ENCODE data around the gene UBXN10. TPM values are rescaled to one million over a fixed set of nuclear protein-coding genes. Genes with fewer than 3 reads are reported as not detected.
"Not testable (repeated sequence)": the region's sequence is repeated elsewhere in the genome, so short reads cannot be mapped to it uniquely, and the experiment has no call there.

The UBXN10 gene
- total and polyA plus RNA-seq, 4 experiments from 2014 or later, result 0.06 to 0.78 (median 0.39) TPM

GRCh38 chr1:20212685-20213331, 26.9 kb downstream of the UBXN10 start:
- no peak overlapping the region for H3K27ac ChIP-seq (ENCODE audit: low read depth, low read length)
- Mint-ChIP-seq H3K27ac (peak overlapping the region in 2 of 7 donors; percentile 10 to 16), H3K9me3 (peaks cover 0 to 2% (median 0%) of the 10 kb centered on the region in 8 donors), H3K36me3 (no peaks in the 10 kb centered on the region), H3K4me1 (peaks cover 2 to 8% (median 3%) of the 10 kb centered on the region in 4 donors), H3K27me3 (peaks cover 24 to 36% of the 10 kb centered on the region in 2 donors), H3K4me3 (peak overlapping the region in 6 of 8 donors; percentile 40 to 76 (median 67))
- peaks cover 21% of the 10 kb centered on the region for H3K27me3 ChIP-seq (ENCODE audit: insufficient read depth, low read length)
- no peaks in the 10 kb centered on the region for H3K36me3 ChIP-seq (ENCODE audit: insufficient read depth, low read length)
- intact Hi-C loops (cut with micrococcal nuclease), result loop anchor here (1.0 to 5.0 kb wide), 2 partner anchors 280 to 429 kb away; no protein-coding TSS in a partner anchor
- H3K4me1 ChIP-seq (ENCODE audit: insufficient read depth, low read length), result peaks cover 9% of the 10 kb centered on the region
- POLR2A ChIA-PET (ENCODE audit: partially characterized antibody), result interaction anchor here (0.6 to 1.0 kb wide), 2 partner anchors 25 to 272 kb away, joined by 3 to 5 read pairs; no protein-coding TSS in a partner anchor
- peak; percentile 50 to 64 (median 52) for DNase-seq
- no peaks in the 10 kb centered on the region for H3K9me3 ChIP-seq (ENCODE audit: control insufficient read depth in 1 of 2, low read length in 2 of 2)
- CTCF ChIA-PET (ENCODE audit: partially characterized antibody), result interaction anchor here (0.6 to 5.7 kb wide), 45 partner anchors 9 to 1559 kb away, joined by 3 to 80 read pairs (median 4); partner anchors contain the start of genes CAMK2N1 and MUL1
- H3K4me3 ChIP-seq (ENCODE audit: low read length in 2 of 2), result no peak overlapping the region

GRCh38 chr1:20215716-20216115, 29.8 kb downstream of the UBXN10 start:
- Histone ChIP-seq H3K4me1 (ENCODE audit: insufficient read depth, low read length) (peaks cover 9% of the 10 kb centered on the region), H3K36me3 (ENCODE audit: insufficient read depth, low read length) (no peaks in the 10 kb centered on the region), H3K4me3 (ENCODE audit: low read length in 2 of 2) (no peak overlapping the region), H3K9me3 (ENCODE audit: control insufficient read depth in 1 of 2, low read length in 2 of 2) (no peaks in the 10 kb centered on the region), H3K27me3 (ENCODE audit: insufficient read depth, low read length) (peaks cover 21% of the 10 kb centered on the region), H3K27ac (ENCODE audit: low read depth, low read length) (no peak overlapping the region)
- DNase-seq, result no peak
- Mint-ChIP-seq H3K4me3 (no peak overlapping the region), H3K27me3 (peaks cover 25 to 29% of the 10 kb centered on the region in 2 donors), H3K9me3 (peaks cover 0 to 2% (median 0%) of the 10 kb centered on the region in 8 donors), H3K4me1 (peaks cover 2 to 8% (median 3%) of the 10 kb centered on the region in 4 donors), H3K36me3 (no peaks in the 10 kb centered on the region), H3K27ac (no peak overlapping the region)
- intact Hi-C loops (cut with micrococcal nuclease), result no loop called here
- ChIA-PET POLR2A (ENCODE audit: partially characterized antibody) (no interaction called here), CTCF (ENCODE audit: partially characterized antibody) (interaction anchor here (0.7 to 3.4 kb wide), 3 partner anchors 275 to 279 kb away, joined by 3 to 26 read pairs (median 11); no protein-coding TSS in a partner anchor)

- CTCF ChIA-PET (ENCODE audit: partially characterized antibody), result interaction anchor here (0.8 to 3.4 kb wide), 6 partner anchors 12 to 278 kb away, joined by 3 to 26 read pairs (median 3); no protein-coding TSS in a partner anchor
- H3K4me1 Mint-ChIP-seq, result peaks cover 2 to 8% (median 3%) of the 10 kb centered on the region in 4 donors
These were observed 30.7 kb downstream of the UBXN10 start for GRCh38 chr1:20216574-20216973.

GRCh38 chr1:20219053-20219452, 33.2 kb downstream of the UBXN10 start:
- H3K27me3 ChIP-seq (ENCODE audit: insufficient read depth, low read length); H3K9me3 ChIP-seq (ENCODE audit: control insufficient read depth in 1 of 2, low read length in 2 of 2); H3K27ac Mint-ChIP-seq; POLR2A ChIA-PET (ENCODE audit: partially characterized antibody); intact Hi-C loops (cut with micrococcal nuclease); H3K9me3 Mint-ChIP-seq; DNase-seq; H3K27ac ChIP-seq (ENCODE audit: low read depth, low read length); H3K4me1 Mint-ChIP-seq; H3K4me3 ChIP-seq (ENCODE audit: low read length in 2 of 2); H3K4me3 Mint-ChIP-seq; H3K36me3 ChIP-seq (ENCODE audit: insufficient read depth, low read length); H3K36me3 Mint-ChIP-seq; H3K4me1 ChIP-seq (ENCODE audit: insufficient read depth, low read length): not testable (repeated sequence)
- H3K27me3 Mint-ChIP-seq, result peaks cover 28 to 41% of the 10 kb centered on the region in 2 donors
- CTCF ChIA-PET (ENCODE audit: partially characterized antibody), result interaction anchor here (1.3 to 2.1 kb wide), 3 partner anchors 9 to 23 kb away, joined by 3 to 4 read pairs (median 3); no protein-coding TSS in a partner anchor

More at GRCh38 chr1:20216574-20216973, 30.7 kb downstream of the UBXN10 start:
- DNase-seq, result peak in 1 of 5 donors; percentile 22
- no peaks in the 10 kb centered on the region for H3K36me3 Mint-ChIP-seq
- H3K4me1 ChIP-seq (ENCODE audit: insufficient read depth, low read length), result peaks cover 9% of the 10 kb centered on the region
- no peak overlapping the region for H3K27ac ChIP-seq (ENCODE audit: low read depth, low read length)
- no peak overlapping the region for H3K27ac Mint-ChIP-seq
- H3K4me3 Mint-ChIP-seq, result no peak overlapping the region
- intact Hi-C loops (cut with micrococcal nuclease), result no loop called here
- peaks cover 21% of the 10 kb centered on the region for H3K27me3 ChIP-seq (ENCODE audit: insufficient read depth, low read length)
- H3K9me3 Mint-ChIP-seq, result peaks cover 0 to 2% (median 0%) of the 10 kb centered on the region in 8 donors
- no peaks in the 10 kb centered on the region for H3K36me3 ChIP-seq (ENCODE audit: insufficient read depth, low read length)
- peaks cover 21 to 29% of the 10 kb centered on the region in 2 donors for H3K27me3 Mint-ChIP-seq
- POLR2A ChIA-PET (ENCODE audit: partially characterized antibody), result interaction anchor here (1.0 kb wide), 1 partner anchor 11 kb away, joined by 3 read pairs; no protein-coding TSS in a partner anchor
- no peaks in the 10 kb centered on the region for H3K9me3 ChIP-seq (ENCODE audit: control insufficient read depth in 1 of 2, low read length in 2 of 2)
- H3K4me3 ChIP-seq (ENCODE audit: low read length in 2 of 2), result no peak overlapping the region

- CTCF ChIA-PET (ENCODE audit: partially characterized antibody), result interaction anchor here (1.3 to 2.1 kb wide), 2 partner anchors 10 to 18 kb away, joined by 3 to 4 read pairs; no protein-coding TSS in a partner anchor
- Mint-ChIP-seq H3K27me3 (peaks cover 29 to 44% of the 10 kb centered on the region in 2 donors), H3K4me3 (no peak overlapping the region), H3K36me3 (no peaks in the 10 kb centered on the region), H3K9me3 (peaks cover 0 to 2% (median 0%) of the 10 kb centered on the region in 8 donors), H3K4me1 (no peaks in the 10 kb centered on the region), H3K27ac (no peak overlapping the region)
- H3K4me3 ChIP-seq (ENCODE audit: low read length in 2 of 2), result no peak overlapping the region
- no peaks in the 10 kb centered on the region for H3K9me3 ChIP-seq (ENCODE audit: control insufficient read depth in 1 of 2, low read length in 2 of 2)
- H3K36me3 ChIP-seq (ENCODE audit: insufficient read depth, low read length), result no peaks in the 10 kb centered on the region
- DNase-seq, result no peak
- H3K4me1 ChIP-seq (ENCODE audit: insufficient read depth, low read length), result no peaks in the 10 kb centered on the region
- peaks cover 5% of the 10 kb centered on the region for H3K27me3 ChIP-seq (ENCODE audit: insufficient read depth, low read length)
- POLR2A ChIA-PET (ENCODE audit: partially characterized antibody), result no interaction called here
- intact Hi-C loops (cut with micrococcal nuclease), result no loop called here
- no peak overlapping the region for H3K27ac ChIP-seq (ENCODE audit: low read depth, low read length)
These were observed 34.1 kb downstream of the UBXN10 start for GRCh38 chr1:20220036-20220435.

- H3K9me3 Mint-ChIP-seq, result no peaks in the 10 kb centered on the region
- H3K27ac Mint-ChIP-seq, result no peak overlapping the region
These were observed 37.2 kb downstream of the UBXN10 start for GRCh38 chr1:20223106-20223505.

More at GRCh38 chr1:20223106-20223505, 37.2 kb downstream of the UBXN10 start:
- no peaks in the 10 kb centered on the region for H3K4me1 ChIP-seq (ENCODE audit: insufficient read depth, low read length)
- ChIA-PET CTCF (ENCODE audit: partially characterized antibody) (interaction anchor here (0.8 to 1.9 kb wide), 2 partner anchors 10 to 153 kb away, joined by 3 to 13 read pairs; no protein-coding TSS in a partner anchor), POLR2A (ENCODE audit: partially characterized antibody) (no interaction called here)
- no peak overlapping the region for H3K4me3 ChIP-seq (ENCODE audit: low read length in 2 of 2)
- H3K36me3 ChIP-seq (ENCODE audit: insufficient read depth, low read length), result no peaks in the 10 kb centered on the region
- Mint-ChIP-seq H3K36me3 (no peaks in the 10 kb centered on the region), H3K4me3 (no peak overlapping the region), H3K4me1 (no peaks in the 10 kb centered on the region), H3K27me3 (peaks cover 28 to 48% of the 10 kb centered on the region in 2 donors)
- intact Hi-C loops (cut with micrococcal nuclease), result no loop called here
- no peaks in the 10 kb centered on the region for H3K27me3 ChIP-seq (ENCODE audit: insufficient read depth, low read length)
- no peak for DNase-seq
- H3K27ac ChIP-seq (ENCODE audit: low read depth, low read length), result no peak overlapping the region
- H3K9me3 ChIP-seq (ENCODE audit: control insufficient read depth in 1 of 2, low read length in 2 of 2), result no peaks in the 10 kb centered on the region

Data from CD4-positive, alpha-beta memory T cell (primary cell).